ENCODE data around the gene FADS1.

- TF ChIP-seq CTCF (IDR thresholded peaks at IDR 0.05) (no peak), POLR2A (IDR thresholded peaks at IDR 0.05) (no peak), EP300 (IDR thresholded peaks at IDR 0.05) (no peak)
Measured at GRCh38 chr11:61802605-61803004, 14.2 kb downstream of the FADS1 start.
